ENCODE measurements around the gene TAS2R40. TPM values are rescaled to one million over a fixed set of nuclear protein-coding genes. Genes with fewer than 3 reads are reported as not detected.

The TAS2R40 gene
- total and polyA plus RNA-seq, 10 of the 15 experiments (the other 5 are each of a cell fraction or from before 2014, with no cell fraction given): not detected

DNA sequence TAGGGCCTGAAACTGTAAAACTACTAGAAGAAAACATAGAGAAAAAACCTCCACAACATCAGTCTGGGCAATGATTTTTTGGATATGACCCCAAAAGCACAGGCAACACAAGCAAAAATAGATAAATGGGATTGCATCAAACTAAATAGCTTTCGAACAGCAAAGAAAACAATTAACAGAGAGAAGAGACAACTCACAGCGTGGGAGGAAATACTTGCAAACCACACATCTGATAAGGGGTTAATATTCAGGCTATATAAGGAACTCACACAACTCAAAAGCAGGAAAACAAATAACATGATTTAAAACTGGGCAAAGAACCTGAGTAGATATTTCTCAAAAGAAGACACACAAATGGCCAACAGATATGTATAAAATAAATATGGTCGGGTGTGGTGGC is 33.7 kb downstream of the TAS2R40 start (continued):
- no peak for TF ChIP-seq NKRF (conservative IDR thresholded peaks at IDR 0.05)

- H4K20me1 ChIP-seq (ENCODE audit: control insufficient read depth, insufficient read depth): no peaks in the 10 kb centered on the region
- no peaks in the 10 kb centered on the region for H3K79me2 ChIP-seq (ENCODE audit: control insufficient read depth, insufficient read depth, low read length)
- BruUV-seq (replicated peaks): no TSS peak
- no peak overlapping the region for H3K4me3 ChIP-seq
- in situ Hi-C loops (cut with MboI) (no loop called here), intact Hi-C loops (cut with micrococcal nuclease; ENCODE audit: unreplicated experiment) (no loop called here)
- ChIA-PET POLR2A (no interaction called here), RAD21 (ENCODE audit: unreplicated experiment) (interaction anchor here (1.1 kb wide), 1 partner anchor 43 kb away, joined by 3 read pairs; no protein-coding TSS in a partner anchor), CTCF (interaction anchor here (1.2 to 9.4 kb wide), 3 partner anchors 16 to 50 kb away, joined by 4 to 66 read pairs (median 4); no protein-coding TSS in a partner anchor), SMC1A (ENCODE audit: uncharacterized antibody, unreplicated experiment) (no interaction called here)
- H3K27me3 ChIP-seq (replicated peaks in 1 of 2; ENCODE audit: control insufficient read depth in 2 of 2, insufficient read depth in 2 of 2, low read length in 1 of 2): no peaks in the 10 kb centered on the region
- ATAC-seq: peak; percentile 60
- H3K9me3 ChIP-seq (replicated peaks; ENCODE audit: control insufficient read depth, insufficient read depth, low read length): no peaks in the 10 kb centered on the region
- WGBS (ENCODE audit: insufficient coverage, insufficient replicate concordance, low lambda C conversion rate, missing lambda C conversion rate): 75% methylated on average over 3 of the region's 3 CpGs
- no peak for DNase-seq (ENCODE audit: low read depth, low spot score)
- H3K4me1 ChIP-seq (ENCODE audit: control insufficient read depth, insufficient read depth, low read length): peaks cover 10% of the 10 kb centered on the region; the same call in 1 of the 2 replicates
- H3K36me3 ChIP-seq (ENCODE audit: control insufficient read depth in 2 of 2, insufficient read depth in 2 of 2, low read length in 1 of 2): no peaks in the 10 kb centered on the region
- no peak overlapping the region for H2AFZ ChIP-seq (ENCODE audit: control insufficient read depth, low read depth, low read length)
- peak; percentile 29; the same call in 1 of the 2 replicates for TF ChIP-seq SPI1 (IDR thresholded peaks at IDR 0.05; ENCODE audit: borderline replicate concordance, insufficient read depth, low read depth, low read length)
- no peak for TF ChIP-seq TCF3 (IDR thresholded peaks at IDR 0.05; ENCODE audit: borderline replicate concordance, insufficient read depth, low read depth, low read length)
- no peak for TF ChIP-seq SIN3A (IDR thresholded peaks at IDR 0.05; ENCODE audit: low read depth, low read length)
- H3K4me2 ChIP-seq (ENCODE audit: control insufficient read depth, insufficient read depth): no peak overlapping the region
- no peak overlapping the region for H3K9ac ChIP-seq (ENCODE audit: control insufficient read depth, insufficient read depth, low read length)
- FAIRE-seq: no peak
- H3K27ac ChIP-seq (ENCODE audit: control insufficient read depth, insufficient read depth): no peak overlapping the region
Observed at GRCh38 chr7:143256325-143256724, 34.5 kb downstream of the TAS2R40 start.
